Measurements from ENCODE around the gene KLHDC4.

DNA sequence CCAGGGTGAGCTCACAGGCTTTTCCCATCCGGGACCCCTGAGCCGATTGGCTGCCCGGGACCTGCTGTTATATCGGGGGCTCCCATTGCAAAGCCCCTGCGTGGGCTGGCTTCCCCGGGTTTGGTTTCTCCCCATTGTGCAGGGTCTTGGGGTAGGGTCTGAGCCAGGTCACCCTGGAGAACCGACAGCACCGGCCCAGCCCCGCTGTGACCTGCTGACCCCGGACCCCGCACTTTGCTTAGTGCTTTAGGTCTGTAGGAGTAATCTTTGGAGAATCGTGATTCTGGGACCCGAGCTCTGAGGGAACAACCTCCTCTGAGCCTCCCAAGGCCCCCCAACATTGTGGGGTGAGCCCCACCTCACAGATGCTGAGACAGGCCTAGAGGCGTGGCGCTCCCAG is 100.6 kb downstream of the KLHDC4 start:
- TF ChIP-seq, protein P1, sequence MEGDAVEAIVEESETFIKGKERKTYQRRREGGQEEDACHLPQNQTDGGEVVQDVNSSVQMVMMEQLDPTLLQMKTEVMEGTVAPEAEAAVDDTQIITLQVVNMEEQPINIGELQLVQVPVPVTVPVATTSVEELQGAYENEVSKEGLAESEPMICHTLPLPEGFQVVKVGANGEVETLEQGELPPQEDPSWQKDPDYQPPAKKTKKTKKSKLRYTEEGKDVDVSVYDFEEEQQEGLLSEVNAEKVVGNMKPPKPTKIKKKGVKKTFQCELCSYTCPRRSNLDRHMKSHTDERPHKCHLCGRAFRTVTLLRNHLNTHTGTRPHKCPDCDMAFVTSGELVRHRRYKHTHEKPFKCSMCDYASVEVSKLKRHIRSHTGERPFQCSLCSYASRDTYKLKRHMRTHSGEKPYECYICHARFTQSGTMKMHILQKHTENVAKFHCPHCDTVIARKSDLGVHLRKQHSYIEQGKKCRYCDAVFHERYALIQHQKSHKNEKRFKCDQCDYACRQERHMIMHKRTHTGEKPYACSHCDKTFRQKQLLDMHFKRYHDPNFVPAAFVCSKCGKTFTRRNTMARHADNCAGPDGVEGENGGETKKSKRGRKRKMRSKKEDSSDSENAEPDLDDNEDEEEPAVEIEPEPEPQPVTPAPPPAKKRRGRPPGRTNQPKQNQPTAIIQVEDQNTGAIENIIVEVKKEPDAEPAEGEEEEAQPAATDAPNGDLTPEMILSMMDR (IDR thresholded peaks at IDR 0.05; ENCODE audit: low read length) = no peak
- no peak for TF ChIP-seq EZH2 (optimal IDR thresholded peaks at IDR 0.05; ENCODE audit: low read depth, low read length)

Data from MM.1S (cell line).